GM12864 (cell line): ENCODE measurements around the gene CALM3.

Source experiments
- DNase-seq: peaks from one replicate; pipeline ENCODE4 v3.0.0-alpha.2; 2011; ENCODE audit warnings: low read depth
- H3K4me3 ChIP-seq: 2 replicates; pipeline ENCODE4 v1.5.1; 2011; ENCODE audit warnings: mild to moderate bottlenecking, low read depth, low read length, control low read depth
- TF ChIP-seq, protein P1 (sequence below): IDR thresholded peaks from 2 replicates; pipeline ENCODE4 v1.5.1; 2011; ENCODE audit warnings: low read depth, mild to moderate bottlenecking, moderate library complexity, low read length, control low read depth, inconsistent platforms; ENCODE audit errors: missing control alignments

CALM3 gene

DNA sequence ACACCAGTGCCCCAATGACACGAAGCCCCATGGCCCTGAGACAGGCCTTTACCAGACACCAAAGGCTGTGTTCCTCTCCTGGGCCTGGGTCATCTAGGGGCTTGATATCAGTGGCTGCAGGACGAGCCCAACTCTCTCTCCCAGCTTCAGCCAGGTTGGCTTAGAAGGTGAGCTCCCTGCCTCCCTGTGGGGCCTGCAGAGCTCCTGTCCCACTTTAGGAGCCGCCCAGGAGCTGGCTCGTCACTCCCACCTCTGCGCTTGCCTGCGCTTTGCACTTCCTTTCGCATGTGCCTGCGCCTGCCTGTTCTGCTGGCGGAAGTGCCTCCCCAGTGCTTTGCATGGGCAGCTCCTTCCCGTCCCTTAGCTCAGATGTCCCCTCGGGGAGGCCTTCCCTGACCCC, 4.9 kb downstream of the CALM3 start:
- TF ChIP-seq, protein P1, sequence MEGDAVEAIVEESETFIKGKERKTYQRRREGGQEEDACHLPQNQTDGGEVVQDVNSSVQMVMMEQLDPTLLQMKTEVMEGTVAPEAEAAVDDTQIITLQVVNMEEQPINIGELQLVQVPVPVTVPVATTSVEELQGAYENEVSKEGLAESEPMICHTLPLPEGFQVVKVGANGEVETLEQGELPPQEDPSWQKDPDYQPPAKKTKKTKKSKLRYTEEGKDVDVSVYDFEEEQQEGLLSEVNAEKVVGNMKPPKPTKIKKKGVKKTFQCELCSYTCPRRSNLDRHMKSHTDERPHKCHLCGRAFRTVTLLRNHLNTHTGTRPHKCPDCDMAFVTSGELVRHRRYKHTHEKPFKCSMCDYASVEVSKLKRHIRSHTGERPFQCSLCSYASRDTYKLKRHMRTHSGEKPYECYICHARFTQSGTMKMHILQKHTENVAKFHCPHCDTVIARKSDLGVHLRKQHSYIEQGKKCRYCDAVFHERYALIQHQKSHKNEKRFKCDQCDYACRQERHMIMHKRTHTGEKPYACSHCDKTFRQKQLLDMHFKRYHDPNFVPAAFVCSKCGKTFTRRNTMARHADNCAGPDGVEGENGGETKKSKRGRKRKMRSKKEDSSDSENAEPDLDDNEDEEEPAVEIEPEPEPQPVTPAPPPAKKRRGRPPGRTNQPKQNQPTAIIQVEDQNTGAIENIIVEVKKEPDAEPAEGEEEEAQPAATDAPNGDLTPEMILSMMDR = no peak
- no peak for DNase-seq
- H3K4me3 ChIP-seq = no peak overlapping the region

DNA sequence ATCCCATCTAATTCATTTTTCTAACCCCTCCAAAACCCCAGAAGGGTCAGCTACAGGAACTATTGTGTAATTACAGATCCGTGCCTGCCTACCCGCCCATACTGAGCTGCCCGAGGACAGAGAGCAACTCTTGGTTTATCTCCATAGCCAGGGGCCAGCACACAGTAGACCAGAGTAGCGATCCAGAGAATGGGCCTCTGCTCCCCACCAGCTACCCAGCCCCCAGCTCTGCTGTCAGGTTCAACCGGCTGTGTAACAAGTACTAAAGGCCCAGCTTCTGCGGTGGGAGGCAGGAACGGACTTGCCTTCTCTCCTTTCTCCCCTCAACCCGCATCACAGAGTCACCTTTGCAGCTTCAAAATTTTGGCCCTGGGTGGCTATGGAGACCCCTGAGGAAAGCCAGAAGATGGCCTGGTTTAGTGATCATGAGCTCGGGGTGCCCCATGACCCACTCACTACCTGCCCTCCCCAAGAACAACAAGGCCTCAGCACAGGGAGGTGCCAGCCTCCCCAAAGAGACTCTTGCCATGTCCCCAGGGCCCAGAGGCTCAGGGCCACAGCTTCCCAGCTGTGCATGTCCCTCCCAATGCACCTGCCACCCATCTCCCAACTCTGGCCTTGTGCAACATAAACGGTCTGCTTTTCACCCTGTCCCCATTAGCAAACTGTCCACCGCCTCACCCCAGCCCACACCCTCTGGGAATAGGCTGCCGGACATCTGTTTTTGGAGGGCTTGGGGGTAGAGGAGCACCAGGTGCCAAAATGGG, 5.7 kb downstream of the CALM3 start:
- DNase-seq = no peak
- TF ChIP-seq, protein P1 = no peak
- H3K4me3 ChIP-seq = no peak overlapping the region

DNA sequence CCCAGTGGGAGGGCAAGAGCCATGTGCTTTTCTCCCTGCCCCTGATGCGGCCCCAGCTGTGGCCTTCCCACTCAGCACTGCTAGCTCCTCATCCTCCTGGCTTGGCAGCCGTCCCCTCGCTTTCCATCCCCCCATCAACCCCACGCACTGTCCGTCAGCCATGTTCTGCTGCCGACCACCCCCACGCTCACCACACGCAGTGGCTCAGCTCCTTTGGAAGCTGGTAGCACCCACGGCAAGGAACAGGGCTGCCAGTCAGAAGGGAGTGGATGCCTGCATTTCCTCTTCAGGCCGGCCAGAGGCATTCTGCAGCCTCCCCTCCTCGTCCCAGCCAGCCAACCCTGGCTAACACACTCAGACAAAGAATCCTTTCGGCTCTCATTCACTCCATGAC, 6.3 kb downstream of the CALM3 start:
- DNase-seq = no peak
- no peak overlapping the region for H3K4me3 ChIP-seq
- TF ChIP-seq, protein P1 = no peak

DNA sequence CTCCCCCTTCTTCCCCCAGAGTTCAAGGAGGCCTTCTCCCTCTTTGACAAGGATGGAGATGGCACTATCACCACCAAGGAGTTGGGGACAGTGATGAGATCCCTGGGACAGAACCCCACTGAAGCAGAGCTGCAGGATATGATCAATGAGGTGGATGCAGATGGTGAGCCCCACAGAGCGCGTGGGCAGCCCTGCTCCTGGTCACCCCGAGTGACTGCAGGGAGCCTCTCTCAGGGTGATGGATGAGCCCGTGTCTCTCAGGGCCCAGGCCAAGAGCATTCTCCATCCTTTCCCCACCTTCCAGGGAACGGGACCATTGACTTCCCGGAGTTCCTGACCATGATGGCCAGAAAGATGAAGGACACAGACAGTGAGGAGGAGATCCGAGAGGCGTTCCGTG, 7.0 kb downstream of the CALM3 start:
- TF ChIP-seq, protein P1 = no peak
- no peak overlapping the region for H3K4me3 ChIP-seq
- DNase-seq = no peak

DNA sequence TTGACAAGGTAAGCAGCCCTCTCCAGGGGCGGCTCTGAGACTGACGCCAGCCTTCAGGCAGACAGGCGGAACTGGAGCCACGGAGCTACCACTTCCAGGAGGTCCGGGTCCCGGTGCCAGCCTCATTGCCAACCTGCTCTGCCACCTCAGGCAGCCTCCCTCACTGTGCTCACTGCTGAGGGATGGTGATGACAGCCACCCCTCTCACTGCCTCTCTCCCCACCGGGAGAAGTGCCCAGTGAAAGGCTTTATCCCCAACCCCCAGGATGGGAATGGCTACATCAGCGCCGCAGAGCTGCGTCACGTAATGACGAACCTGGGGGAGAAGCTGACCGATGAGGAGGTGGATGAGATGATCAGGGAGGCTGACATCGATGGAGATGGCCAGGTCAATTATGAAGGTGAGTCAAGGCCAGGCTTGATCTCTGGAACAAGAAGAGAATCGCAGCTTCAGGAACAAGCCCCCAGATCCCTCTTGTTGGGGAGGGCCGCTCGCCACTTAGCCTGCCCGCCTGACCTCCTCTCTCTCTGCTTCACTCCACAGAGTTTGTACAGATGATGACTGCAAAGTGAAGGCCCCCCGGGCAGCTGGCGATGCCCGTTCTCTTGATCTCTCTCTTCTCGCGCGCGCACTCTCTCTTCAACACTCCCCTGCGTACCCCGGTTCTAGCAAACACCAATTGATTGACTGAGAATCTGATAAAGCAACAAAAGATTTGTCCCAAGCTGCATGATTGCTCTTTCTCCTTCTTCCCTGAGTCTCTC, 7.6 kb downstream of the CALM3 start:
- DNase-seq = no peak

DNA sequence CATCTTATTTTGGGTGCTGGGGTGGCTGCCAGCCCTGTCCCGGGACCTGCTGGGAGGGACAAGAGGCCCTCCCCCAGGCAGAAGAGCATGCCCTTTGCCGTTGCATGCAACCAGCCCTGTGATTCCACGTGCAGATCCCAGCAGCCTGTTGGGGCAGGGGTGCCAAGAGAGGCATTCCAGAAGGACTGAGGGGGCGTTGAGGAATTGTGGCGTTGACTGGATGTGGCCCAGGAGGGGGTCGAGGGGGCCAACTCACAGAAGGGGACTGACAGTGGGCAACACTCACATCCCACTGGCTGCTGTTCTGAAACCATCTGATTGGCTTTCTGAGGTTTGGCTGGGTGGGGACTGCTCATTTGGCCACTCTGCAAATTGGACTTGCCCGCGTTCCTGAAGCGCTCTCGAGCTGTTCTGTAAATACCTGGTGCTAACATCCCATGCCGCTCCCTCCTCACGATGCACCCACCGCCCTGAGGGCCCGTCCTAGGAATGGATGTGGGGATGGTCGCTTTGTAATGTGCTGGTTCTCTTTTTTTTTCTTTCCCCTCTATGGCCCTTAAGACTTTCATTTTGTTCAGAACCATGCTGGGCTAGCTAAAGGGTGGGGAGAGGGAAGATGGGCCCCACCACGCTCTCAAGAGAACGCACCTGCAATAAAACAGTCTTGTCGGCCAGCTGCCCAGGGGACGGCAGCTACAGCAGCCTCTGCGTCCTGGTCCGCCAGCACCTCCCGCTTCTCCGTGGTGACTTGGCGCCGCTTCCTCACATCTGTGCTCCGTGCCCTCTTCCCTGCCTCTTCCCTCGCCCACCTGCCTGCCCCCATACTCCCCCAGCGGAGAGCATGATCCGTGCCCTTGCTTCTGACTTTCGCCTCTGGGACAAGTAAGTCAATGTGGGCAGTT, 8.6 kb downstream of the CALM3 start:
- TF ChIP-seq, protein P1 = no peak
- H3K4me3 ChIP-seq = no peak overlapping the region

More for the DNA sequence above, 7.6 kb downstream of the CALM3 start:
- H3K4me3 ChIP-seq = no peak overlapping the region
- TF ChIP-seq, protein P1 = no peak

More for the DNA sequence above, 8.6 kb downstream of the CALM3 start:
- no peak for DNase-seq
